ENCODE data around the gene TRAIP. TPM values are rescaled to one million over a fixed set of nuclear protein-coding genes. Genes with fewer than 3 reads are reported as not detected.
A peak's percentile ranks its signal among the peaks of the same experiment; 100 is the strongest.
"Not testable (repeated sequence)": the region's sequence is repeated elsewhere in the genome, so short reads cannot be mapped to it uniquely, and the experiment has no call there.

Gene TRAIP
- total RNA-seq, 1 experiment from 2014 or later, result 12.8 TPM

DNA sequence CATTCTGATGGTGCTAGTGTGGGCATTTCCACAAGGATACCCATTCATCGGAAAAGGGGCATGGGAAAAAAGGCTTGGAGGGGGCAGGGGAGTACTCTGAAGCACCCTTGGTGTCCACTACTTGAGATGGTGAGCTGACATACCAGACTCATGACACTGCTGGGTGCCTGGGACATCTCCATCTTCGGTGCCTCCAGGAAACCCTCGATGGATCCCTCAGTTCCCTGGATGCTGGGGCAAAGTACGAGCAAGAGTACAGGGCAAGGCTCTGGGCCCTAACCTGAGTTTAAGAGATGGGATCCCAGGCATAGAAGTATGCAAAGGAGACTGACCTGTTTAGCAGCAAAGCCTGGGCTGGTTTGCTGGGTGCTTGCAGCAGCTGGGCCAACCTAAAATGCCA lies 64.8 kb downstream of the TRAIP start:
- DNase-seq (ENCODE audit: low spot score), result no peak

- peak; percentile 62 for DNase-seq (ENCODE audit: low spot score)
Observed at GRCh38 chr3:49790626-49791411, 65.5 kb downstream of the TRAIP start.

GRCh38 chr3:49788056-49788455 lies 68.3 kb downstream of the TRAIP start:
- DNase-seq (ENCODE audit: low spot score), result no peak

DNA sequence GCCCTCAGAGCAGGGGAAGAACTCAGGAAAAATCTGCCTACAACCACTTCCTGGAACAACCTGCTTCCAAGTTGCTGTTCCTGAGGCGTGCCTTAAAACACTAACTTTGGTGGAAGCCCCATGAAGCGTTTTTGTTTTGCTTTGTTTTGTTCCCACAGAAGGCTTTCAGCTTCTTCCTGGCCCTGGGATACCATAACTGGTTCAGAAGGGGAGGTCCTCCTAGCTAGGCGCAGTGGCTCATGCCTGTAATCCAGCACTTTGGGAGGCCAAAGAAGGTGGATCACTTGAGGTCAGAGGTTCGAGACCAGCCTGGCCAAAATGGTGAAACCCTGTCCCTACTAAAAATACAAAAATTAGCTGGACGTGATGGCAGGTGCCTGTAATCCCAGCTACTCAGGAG lies 68.8 kb downstream of the TRAIP start:
- no peak for DNase-seq (ENCODE audit: low spot score)

GRCh38 chr3:49787182-49787464 lies 69.2 kb downstream of the TRAIP start:
- peak; percentile 7 for DNase-seq (ENCODE audit: low spot score)

- peak; percentile 100 for DNase-seq (ENCODE audit: low spot score)
Observed at GRCh38 chr3:49786357-49787181, 69.8 kb downstream of the TRAIP start, which contains the start of gene IP6K1. Gene IP6K1, minus strand, starts transcription at chr3:49786542. Its CDS starts 38,502 bp downstream, at chr3:49748040.

GRCh38 chr3:49785565-49786356 lies 70.6 kb downstream of the TRAIP start:
- peak; percentile 21 for DNase-seq (ENCODE audit: low spot score)

DNA sequence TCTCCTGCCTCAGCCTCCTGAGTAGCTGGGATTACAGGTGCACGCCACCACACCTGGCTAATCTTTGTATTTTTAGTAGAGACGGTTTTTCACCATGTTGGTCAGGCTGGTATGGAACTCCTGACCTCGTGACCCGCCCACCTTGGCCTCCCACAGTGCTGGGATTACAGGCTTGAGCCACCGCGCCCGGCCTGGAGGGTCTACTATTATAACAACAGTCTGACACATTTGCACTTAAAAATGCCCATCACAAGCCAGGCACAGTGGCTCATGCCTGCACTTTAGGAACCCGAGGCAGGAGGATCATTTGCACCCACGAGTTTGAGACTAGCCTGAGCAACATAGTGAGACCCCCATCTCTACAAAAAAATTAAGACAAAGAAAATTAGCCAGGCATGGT lies 74.1 kb downstream of the TRAIP start:
- DNase-seq (ENCODE audit: low spot score), result not testable (repeated sequence)

DNA sequence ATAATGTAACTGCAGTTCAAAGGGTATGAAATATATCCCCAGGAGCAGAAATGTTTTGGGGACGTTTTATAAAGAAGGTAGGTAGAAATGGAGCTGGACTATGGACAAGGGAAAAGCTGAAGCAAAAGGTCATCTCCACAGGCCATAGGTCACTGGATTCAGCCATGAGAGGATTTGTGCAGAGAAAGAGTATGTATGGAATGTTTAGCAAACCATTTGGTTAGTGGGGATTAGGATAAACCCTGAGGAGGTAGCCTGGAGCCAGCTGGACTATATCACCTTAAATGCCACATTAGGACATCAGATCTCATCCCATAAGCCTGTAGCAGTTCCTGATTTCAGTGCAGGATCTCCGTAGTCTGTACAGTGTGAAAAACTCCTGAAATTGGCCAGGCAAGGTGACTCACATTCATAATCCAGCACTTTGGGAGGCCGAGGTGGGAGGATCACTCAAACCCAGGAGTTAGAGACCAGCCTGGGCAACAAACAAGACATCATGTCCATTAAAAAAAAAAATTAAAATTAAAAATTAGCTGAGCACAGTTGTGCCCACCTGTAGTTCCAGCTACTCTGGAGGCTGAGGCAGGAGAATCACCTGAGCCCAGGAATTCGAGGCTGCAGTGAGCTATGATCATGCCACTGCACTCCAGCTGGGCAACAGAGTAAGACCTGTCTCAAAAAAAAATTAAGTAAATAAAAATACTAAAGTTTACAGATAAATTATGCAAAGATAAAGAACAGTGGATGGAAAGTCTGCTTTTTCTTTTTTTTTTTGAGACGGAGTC lies 74.8 kb downstream of the TRAIP start:
- DNase-seq (ENCODE audit: low spot score), result no peak

DNA sequence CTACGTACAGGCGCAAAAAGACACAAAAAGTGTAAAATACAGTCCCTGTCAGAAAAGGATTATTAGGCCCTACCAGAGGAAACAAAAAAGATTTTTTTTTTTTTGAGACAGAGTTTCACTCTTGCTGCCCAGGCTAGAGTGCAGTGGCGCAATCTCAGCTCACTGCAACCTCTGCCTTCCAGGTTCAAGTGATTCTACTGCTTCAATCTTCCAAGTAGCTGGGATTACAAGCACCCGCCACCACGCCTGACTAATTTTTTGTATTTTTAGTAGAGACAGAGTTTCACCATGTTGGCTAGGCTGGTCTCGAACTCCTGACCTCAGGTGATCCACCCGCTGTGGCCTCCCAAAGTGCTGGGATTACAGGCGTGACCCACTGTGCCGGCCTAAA lies 75.4 kb downstream of the TRAIP start:
- not testable (repeated sequence) for DNase-seq (ENCODE audit: low spot score)

GRCh38 chr3:49780080-49780974 lies 76.0 kb downstream of the TRAIP start:
- DNase-seq (ENCODE audit: low spot score), result no peak

DNA sequence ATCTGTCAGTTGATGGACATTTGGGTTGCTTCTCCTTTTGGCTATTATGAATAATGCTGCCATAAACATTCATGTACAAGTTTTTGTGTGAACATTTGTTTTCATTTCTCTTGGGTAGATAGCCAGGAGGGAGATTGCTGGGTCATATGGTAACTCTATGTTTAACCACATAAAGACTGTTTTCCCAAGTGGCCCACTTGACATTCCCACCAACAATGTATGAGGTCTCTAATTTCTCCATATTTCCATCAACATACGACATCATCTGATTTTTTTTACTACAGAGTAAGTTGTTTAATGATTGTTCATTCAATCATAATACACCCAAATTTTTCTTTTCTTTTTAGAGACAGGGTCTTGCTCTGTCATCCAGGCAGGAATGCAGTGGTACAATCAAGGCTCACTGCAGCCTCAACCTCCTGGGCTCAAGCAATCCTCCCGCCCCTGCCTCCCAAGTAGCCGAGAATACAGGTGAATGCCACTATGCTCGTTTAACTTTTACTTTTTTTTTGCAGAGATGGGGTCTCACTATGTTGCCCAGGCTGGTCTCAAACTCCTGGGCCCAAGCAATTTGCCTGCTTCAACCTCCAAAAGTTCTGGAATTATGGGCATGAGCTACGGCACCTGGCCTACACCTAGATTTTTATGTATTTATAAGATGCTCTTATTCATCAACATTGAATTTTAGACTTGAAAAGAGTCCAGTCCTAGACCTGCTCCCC lies 76.8 kb downstream of the TRAIP start:
- DNase-seq (ENCODE audit: low spot score), result no peak

Other genes starting within 250 kb of the TRAIP start
- gene APEH, start 182.2 kb downstream of the TRAIP start, total RNA-seq (2014; rRNA removed; shearing (Covaris generic)), result 120 and 144 TPM in 2 replicates
- 0.72 and 2.0 TPM in 2 replicates for gene MST1, start 167.1 kb downstream of the TRAIP start, total RNA-seq (2014; rRNA removed; shearing (Covaris generic))
- gene RNF123, start 167.0 kb downstream of the TRAIP start, total RNA-seq (2014; rRNA removed; shearing (Covaris generic)), result 17.3 and 55.0 TPM in 2 replicates
- 0.41 and 1.0 TPM in 2 replicates for gene AMIGO3, start 136.9 kb downstream of the TRAIP start, total RNA-seq (2014; rRNA removed; shearing (Covaris generic))
- gene GMPPB, start 132.6 kb downstream of the TRAIP start, total RNA-seq (2014; rRNA removed; shearing (Covaris generic)), result 25.6 and 27.3 TPM in 2 replicates
- 26.6 and 31.0 TPM in 2 replicates for gene IP6K1, start 70.0 kb downstream of the TRAIP start, total RNA-seq (2014; rRNA removed; shearing (Covaris generic))
- not detected in 2 replicates for gene CDHR4, start 56.7 kb downstream of the TRAIP start, total RNA-seq (2014; rRNA removed; shearing (Covaris generic))
- 2.8 and 6.4 TPM in 2 replicates for gene INKA1, start 53.3 kb downstream of the TRAIP start, total RNA-seq (2014; rRNA removed; shearing (Covaris generic))
- gene UBA7, start 42.6 kb downstream of the TRAIP start, total RNA-seq (2014; rRNA removed; shearing (Covaris generic)), result 13.1 and 19.7 TPM in 2 replicates
- gene CAMKV, start 13.3 kb upstream of the TRAIP start, total RNA-seq (2014; rRNA removed; shearing (Covaris generic)), result not detected in 2 replicates
- 1.1 and 1.9 TPM in 2 replicates for gene MST1R, start 47.3 kb upstream of the TRAIP start, total RNA-seq (2014; rRNA removed; shearing (Covaris generic))
- 11.0 and 12.0 TPM in 2 replicates for gene MON1A, start 73.2 kb upstream of the TRAIP start, total RNA-seq (2014; rRNA removed; shearing (Covaris generic))
- gene RBM6, start 83.6 kb upstream of the TRAIP start, total RNA-seq (2014; rRNA removed; shearing (Covaris generic)), result 31.8 and 36.6 TPM in 2 replicates
- gene RBM5, start 232.4 kb upstream of the TRAIP start, total RNA-seq (2014; rRNA removed; shearing (Covaris generic)), result 53.7 and 79.1 TPM in 2 replicates

Measured in A172 (cell line).